HG02870 (cell line): ENCODE results near the gene SHLD2.
"Not testable (repeated sequence)": the region's sequence is repeated elsewhere in the genome, so short reads cannot be mapped to it uniquely, and the experiment has no call there.

Source experiments
- ATAC-seq: cut with Tn5 transposase; IDR thresholded peaks from one replicate; pipeline ENCODE4 v1.9.1; 2021; ENCODE audit warnings: mild to moderate bottlenecking, moderate library complexity; ENCODE audit not compliant: unreplicated experiment

SHLD2 gene

DNA sequence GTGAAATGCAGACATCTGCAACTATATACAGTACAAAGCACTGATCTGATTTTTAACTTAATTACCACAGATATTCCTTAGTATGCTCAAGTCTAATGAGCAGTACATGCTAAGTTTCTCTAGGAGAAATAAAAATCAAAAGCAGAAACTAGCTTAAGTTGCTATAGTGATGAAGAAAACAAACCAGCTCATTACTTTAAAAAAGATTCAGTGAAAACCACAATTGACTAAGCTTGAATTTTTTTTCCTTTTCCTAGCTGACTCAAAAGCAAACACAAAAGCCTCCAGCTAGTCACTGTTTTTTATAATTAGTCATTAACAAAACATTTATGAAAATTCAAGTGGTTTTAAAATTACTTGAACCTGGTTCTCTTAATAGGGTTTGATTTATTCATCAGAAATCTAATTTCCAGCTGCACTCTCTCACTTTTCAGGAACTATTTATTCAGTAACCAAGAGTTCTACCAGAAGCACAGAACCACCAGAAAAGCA is 10.7 kb upstream of the SHLD2 start:
- peak; percentile 79 for ATAC-seq

DNA sequence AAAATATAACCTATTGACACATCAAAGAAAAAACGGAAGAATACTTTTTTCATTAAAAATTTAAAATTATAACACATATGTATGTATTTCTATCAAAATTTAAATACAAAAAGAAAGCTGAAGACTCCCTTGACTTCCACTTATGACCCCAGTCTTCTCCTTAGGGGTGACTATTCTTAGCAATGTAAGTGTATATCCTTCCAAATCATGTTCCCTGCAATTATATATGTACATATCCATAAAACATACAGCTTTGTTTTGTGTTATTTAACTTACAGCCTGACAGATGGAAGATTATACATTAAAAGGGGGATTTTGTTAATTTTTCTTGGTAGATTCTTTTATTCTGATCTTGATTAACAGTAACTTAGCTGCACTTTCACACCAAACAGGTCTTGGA is 9.5 kb upstream of the SHLD2 start:
- ATAC-seq: no peak

DNA sequence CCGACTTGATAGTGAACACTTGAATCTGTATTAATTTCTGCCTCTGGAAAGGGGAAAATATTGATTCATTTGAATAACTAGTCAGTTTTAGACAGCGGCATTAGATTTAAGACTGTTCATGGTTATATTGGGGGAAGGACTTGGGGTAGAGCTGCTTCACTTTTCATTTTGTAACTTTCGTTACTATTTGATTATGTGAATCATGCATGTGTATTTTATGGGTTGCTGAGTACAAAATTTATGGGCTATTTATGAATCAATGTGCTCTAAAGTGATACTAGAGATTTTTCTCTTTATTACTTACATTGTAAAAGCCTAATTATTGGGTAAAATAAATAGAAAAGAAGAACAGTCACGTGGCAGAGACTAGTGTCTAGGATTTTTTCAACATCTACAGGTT is 5.3 kb upstream of the SHLD2 start:
- ATAC-seq: no peak

DNA sequence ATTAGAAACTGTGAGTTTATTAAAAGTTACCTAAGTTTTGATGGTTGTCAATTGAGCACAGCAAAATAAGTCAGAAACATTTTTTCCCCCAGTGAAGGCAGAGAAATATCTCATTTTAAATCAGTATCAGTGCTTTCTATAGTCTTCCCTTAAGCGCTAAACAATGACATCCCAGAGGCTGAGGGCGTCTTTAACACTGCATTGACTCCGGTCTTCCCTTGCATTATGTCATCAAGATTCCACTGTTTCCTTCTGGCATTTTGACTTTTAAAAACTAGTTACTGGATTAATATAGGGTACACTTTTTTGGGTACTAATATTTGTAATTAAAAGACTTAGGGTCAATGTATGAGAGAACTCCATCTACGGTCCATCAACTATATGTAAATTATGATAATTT is 4.2 kb upstream of the SHLD2 start:
- no peak for ATAC-seq

DNA sequence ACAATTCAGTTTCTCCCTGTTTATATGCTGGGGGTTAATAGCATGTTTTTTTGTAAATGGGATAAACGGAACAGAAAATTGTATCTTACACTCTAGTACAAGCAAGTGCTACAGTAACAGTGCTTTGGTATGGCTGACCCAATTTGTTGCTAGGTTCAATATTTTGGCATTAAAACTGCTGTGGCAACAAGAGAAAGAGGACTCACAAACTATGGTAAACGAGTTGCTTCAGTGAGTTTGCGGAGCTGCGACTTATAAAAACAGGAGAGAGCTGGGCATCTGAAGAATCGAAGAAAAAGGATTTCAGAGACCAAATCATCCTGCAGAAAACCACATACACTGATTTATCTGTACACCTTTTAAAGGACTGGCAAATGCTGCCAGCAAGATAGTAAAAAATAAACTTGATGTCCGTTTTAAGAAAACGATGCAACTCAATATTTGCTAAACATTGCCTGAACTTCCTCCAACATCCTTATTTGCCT is 2.6 kb upstream of the SHLD2 start:
- ATAC-seq: no peak

DNA sequence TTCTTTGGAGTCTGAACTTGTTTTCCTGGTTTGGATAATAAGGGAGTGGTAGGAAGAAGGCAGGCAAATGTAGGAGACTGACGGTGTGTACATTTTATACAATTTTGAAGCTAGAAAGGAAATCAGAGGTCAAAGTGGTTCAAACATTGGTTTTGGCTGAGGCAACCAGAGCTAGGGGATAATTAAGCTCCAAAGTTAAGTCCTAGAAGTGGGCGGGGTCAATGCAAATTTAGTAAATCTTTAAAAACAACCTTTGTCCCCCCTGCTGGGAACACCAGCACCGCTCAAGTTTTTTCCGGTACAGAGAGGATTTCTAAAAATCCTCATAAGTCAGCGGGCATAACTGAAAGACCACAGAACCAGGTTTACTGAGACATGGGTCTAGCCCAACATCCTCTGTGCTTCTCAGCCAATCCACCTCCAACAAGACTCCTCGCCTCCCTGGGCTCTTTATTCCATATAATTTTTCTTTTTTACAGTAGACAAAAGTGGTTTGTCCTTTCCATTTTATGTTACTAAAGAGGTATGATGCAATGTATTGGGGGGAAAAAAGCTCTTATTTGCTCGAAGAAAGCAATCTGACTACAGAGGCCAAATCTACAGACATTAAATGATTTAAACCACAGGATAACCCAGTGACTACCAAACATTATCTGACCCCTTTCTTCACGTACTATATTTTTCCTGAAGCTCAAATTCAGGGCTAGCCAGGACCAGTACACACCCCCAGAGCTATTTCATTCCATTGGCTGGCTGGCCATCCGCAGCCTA is 2.0 kb upstream of the SHLD2 start:
- no peak for ATAC-seq

DNA sequence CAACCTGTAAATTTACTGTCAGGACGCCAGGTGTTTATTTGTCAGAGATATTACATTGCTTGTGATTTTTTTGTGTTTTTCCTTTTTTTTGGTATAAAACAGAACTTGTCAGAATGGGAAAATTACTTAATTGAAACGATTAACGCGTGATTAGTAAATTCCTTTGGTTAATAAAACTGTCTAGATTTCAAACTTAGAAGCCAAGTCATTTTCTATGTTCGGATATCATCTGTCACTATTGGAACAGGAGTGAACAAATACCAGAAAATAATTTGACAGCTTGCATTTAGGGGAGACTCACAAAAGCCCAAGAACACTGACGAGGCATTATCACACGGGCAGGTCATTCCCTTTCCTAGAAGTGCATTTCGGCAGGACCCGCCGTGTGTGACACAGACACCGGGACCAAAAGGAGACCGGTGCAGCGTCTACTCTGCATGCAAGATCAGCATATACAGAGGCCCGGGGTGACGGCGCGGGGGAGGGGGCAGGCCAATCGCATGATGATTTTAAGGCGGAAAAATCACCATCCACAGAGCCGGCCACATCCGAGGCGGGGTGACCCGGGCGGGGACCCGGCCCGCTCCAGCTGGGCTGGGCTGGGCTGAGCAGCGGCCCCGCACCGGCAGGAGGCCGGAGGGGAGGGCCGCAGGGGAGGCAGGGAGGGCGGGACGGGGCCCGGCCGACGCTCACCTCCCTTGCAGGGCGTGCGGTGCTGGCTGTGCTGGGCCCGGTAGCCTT is 1.2 kb upstream of the SHLD2 start:
- ATAC-seq: peak; percentile 25

DNA sequence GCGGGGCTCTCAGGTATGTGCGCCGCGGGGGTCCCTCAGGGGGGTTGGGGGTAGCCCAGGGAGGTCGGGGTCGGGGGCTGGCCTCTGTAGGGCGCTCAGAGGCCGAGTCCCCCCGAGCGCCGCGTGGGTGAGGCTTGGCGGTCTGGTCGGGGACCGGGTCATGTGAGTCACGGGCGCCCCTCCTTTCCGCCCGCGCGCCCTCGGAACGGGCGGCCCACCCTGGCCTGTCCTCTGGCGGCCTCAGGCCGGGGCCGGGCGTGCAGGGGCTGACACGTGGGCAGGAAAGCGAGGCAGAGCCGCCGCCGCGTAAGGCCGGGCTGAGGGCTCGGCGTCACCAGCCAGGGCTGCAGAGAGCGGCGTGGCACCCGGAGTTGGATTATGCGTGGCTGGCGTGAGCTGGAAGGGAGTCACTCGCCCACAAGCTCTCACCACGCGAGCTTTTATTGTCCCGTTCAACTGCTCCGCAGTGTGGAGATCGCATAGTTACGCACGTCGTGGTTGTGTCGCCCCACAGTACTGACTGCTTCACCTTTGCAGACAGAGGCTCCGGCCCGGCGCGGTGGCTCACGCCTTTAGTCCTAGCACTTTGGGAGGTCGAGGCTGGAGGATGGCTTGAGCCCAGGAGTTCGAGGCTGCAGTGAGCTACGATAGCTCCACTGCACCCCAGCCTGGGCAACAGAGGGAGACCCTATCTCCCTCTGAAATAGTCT is 385 bp downstream of the SHLD2 start:
- peak; percentile 50 for ATAC-seq

DNA sequence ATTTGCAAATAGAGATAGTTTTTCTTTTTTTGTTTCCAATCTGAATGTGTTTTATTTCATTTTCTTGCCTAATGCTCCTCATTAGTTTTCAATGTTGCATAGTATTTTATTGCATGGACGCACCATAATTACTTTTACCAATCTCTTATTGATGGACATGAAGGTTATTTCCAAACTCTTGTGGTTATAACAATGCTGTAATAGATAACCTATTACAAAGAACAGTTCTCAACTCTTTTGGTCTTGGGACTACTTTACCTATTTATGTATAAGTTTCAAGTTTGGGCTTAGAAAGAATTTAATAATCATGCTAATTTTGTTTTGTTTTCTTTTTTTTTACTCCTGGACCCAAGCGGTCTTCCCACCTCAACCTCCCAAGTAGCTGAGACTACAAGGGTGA is 7.0 kb downstream of the SHLD2 start:
- no peak for ATAC-seq

DNA sequence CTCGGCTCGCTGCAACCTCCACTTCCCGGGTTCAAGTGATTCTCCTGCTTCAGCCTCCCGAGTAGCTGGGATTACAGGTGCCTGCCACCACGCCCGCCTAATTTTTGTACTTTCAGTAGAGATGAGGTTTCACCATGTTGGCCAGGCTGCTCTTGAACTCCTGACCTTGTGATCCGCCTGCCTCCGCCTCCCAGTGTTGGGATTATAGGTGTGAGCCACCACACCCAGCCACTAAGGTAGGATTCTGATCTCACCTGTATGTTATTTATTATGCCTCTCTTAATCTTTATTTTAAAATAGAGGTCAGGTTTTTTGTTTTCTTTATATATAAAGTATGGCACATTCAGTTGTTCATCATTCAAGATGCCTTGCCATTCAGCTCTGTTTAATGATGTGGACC is 9.7 kb downstream of the SHLD2 start:
- not testable (repeated sequence) for ATAC-seq

DNA sequence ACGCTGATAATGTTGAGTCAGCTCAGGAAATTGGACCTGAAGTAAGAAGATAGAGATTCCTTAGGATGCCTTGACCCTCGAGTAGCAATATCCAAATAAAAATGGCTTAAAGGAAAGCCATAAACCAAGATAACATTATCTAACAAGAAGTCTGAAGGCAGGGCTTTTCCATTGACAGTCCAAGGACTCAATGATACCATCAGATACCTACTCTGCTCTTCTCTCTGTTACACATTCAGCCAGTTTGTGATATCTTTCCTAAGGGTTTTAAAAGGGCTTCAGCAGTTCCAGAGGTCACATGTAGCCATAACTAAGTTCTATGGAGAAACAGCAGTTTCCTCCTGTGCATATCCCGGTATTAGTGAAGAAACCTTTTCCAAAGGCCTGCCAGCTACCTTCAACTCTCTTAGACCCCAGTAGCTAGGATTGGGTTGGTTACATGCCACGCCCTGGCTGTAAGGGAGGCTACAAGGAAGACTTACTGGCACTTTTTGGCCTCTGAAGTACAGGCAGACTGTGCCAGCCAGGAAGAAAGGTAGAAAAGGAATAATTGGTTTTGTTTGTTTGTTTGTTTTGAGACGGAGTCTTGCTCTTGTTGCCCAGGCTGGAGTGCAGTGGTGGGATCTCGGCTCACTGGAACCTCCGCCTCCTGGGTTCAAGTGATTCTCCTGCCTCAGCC is 10.6 kb downstream of the SHLD2 start:
- ATAC-seq: no peak

DNA sequence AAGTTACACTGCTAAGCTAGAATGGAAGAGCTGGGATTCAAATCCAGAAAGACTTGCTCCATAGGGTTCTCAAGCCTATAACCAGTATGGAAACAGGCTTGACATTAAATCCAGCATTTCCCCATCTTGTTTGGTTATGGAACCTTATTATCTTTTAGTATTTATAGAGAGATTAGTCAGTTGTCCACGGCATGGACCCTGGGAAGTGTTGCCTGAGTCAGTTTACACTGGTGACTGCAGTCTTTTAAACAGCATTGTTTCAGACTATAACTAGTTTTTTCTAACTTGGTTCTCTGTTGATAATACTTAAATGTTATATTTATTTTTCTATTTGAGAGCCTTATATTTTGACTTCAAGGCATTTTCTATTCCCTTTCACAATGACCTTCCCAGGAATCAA is 23.1 kb downstream of the SHLD2 start:
- not testable (repeated sequence) for ATAC-seq

DNA sequence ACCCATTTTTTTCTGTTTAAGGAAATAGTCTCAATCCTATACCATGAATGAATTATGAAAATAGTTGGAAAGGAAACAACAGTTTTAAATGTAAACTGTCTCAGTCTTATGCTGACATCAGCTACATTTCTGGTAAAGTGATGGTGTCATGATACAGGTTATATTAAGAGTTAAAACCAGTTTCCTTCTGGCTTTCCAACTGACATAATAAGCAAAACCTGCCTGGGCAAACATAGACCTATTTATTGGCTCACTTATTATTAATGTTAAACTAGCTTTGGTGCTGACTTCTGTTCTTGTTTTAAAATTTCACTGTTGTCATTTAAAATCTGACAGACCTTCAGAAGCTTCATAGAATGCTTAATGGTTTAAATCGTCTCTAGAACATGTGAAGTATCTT is 24.0 kb downstream of the SHLD2 start:
- ATAC-seq: not testable (repeated sequence)

DNA sequence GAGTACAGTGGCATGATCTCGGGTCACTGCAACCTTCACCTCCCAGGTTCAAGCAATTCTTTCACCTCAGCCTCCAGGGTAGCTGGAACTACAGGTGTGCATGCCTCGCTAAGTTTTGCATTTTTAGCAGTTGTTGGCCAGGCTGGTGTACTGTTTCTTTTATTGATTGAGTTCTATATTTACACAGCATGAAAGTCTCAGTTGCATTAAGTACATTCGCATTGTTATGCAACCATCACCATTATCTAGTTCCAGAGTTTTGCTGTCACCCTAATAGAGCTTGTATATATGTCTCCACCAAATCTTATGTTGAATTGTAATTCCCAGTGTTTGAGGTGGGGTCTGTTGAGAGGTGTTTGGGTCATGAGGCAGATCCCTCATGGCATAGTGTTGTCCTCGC is 28.3 kb downstream of the SHLD2 start:
- ATAC-seq: not testable (repeated sequence)

DNA sequence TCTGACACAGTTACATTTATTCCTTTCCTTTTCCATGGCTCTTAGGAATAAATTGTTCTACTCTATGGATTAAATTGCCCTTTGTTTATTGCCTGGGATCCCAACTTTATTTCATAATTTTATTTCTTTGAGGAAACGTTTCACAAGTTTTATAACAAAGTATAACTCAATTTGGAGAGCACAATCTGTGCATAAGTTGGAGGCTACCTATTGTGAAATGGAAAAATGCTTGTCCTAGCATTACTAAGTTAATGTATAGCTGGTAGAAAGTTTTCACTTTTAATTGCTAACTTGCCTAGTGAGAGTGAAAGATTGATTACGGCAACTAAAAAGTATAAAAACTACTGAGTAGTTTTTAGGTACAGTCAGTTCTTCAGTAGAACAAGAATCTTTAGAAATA is 32.0 kb downstream of the SHLD2 start:
- ATAC-seq: not testable (repeated sequence)

DNA sequence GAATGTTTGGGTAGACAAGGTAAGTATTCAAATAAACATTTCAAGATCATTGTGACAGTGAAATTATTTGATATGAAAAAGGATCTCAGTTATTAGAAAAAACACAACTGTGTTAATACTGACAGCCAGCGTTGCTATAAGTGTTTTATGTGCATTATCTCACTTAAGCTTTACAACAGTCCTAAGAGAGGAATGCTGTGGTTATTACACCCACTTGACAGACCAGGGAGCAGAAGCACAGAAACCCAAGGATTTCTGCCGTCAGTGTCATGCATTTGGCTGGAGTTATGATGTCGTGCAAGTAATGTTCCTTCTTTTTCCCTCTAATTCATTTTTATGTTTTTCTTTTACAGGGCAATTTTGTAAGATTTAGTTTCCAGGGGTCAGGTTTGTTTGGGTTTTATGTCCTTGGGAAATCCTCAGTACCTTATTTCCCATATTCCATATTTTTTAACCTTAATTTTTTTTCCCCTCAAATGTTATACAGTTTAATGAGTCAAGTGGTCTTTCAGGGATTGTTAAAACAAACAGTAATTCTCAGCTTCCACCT is 32.7 kb downstream of the SHLD2 start:
- ATAC-seq: not testable (repeated sequence)

DNA sequence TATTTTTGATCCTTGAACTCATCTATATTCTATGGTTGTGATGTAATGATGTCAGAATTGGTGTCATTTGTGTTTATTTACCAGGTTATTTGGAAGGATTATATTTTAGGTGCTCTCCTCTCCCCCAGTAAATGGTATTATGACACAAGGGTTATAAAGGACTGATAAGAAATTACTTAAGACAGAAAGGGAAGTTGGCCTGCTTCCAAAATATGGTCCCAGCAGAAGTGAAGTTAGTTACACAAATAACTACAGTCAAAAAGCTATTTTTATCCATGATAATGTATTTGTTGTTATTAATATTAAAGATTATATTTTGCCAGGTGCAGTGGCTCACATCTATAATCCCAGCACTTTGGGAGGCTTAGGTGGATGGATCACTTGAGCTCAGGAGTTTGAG is 37.2 kb downstream of the SHLD2 start:
- ATAC-seq: not testable (repeated sequence)

DNA sequence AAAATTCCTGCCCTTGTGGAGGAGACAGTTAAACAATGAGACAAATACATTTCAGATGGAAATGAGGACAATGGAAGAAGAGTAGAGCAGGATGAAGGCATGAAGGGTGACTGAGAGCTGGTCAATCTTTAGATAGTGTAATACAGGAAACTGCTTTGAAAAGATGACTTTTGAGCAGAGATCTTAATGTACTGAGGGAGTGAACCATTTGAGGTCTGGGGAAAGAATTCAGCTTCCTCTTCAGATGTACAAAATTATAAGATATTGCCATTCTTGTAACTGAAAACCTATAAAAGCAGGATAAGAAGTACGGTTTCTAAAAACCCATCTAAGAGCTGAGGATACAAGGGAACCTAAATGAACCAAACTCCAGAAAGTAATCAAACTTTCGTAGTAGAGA is 38.9 kb downstream of the SHLD2 start:
- not testable (repeated sequence) for ATAC-seq

DNA sequence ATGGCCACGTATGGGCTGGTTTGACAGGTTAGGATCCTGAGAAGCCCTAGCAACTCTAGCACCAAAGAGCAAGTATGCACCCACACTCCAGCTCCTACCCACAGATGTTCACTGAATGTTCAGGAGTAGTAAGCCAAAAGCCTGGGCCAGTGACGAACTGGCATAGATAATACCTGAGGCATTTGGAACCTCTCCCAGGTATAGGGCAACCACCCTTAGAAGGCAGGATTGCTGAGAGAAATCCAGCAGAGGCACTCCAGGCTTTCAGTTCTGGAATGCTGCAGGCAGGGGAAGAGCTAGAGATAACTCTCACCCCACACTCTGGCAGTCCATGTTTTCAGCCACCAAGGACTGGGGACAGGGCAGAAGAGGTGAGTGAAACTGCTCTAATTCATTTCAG is 39.4 kb downstream of the SHLD2 start:
- ATAC-seq: not testable (repeated sequence)

DNA sequence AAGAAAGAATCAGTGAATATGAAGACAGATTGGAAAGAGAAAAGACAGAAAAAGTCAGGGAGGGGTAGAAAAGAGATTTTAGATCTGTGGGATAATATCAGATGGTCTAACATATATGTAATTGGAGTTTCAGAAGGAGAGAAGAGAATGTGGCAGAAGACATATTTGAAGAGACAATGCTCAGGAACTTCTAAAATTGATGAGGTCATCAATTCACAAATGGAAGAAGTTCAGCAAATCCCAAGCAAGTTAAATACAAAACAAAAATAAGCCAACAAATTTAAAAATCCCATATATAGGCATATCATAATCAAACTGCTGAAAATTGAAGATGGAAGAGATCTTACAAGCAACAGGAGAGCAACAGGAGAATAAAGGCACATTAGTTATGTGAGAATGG is 42.5 kb downstream of the SHLD2 start:
- not testable (repeated sequence) for ATAC-seq
